Neural cell (in vitro differentiated cells): ENCODE data around the gene F7.

Source experiments
- TAF1 ChIP-seq: IDR thresholded peaks from 2 replicates; pipeline ENCODE4 v1.6.1; 2012; ENCODE audit warnings: low read depth
- TF ChIP-seq, protein P1 (sequence below): fragments of 450-650 bp; IDR thresholded peaks from 2 replicates; pipeline ENCODE4 v1.5.1; 2014; ENCODE audit warnings: antibody characterized with exemption, mild to moderate bottlenecking, moderate library complexity; ENCODE audit not compliant: poor library complexity, severe bottlenecking

DNA sequence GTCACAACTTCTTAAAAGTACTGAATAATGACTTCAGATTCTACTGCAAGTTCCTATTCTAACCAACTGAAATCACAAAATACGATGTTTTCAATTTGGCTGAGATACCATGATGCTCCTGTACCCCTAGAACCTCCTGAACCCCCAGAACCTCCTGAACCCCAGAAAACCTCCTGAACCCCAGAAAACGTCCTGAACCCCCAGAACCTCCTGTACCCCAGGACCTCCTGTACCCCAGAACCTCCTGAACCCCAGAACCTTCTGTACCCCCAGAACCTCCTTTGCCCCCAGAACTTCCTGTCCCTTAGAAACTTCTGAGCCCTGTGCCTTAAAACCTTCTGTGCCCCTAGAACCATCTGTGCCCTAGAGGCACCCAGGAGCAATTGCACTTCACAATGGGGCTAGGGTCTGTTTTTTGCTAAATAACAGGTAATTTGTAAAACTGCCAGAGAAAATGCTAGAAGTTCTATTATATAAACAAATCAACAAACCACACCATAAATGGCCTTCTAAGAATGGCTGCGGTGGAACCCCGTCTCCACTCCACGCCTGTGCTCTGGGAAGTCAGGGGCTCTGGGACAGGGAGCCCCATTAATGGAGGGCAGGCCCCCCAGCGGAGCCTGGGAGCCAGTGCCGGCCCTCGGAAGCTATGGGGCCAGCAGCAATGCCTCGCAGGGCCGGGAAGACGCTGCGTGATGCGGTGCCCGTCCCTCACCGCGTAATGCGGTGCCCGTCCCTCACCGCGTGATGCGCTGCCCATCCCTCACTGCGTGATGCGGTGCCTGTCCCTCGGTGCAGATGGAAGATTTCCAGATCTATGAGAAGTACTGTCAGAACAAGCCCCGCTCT, 21.3 kb upstream of the F7 start:
- TF ChIP-seq, protein P1, sequence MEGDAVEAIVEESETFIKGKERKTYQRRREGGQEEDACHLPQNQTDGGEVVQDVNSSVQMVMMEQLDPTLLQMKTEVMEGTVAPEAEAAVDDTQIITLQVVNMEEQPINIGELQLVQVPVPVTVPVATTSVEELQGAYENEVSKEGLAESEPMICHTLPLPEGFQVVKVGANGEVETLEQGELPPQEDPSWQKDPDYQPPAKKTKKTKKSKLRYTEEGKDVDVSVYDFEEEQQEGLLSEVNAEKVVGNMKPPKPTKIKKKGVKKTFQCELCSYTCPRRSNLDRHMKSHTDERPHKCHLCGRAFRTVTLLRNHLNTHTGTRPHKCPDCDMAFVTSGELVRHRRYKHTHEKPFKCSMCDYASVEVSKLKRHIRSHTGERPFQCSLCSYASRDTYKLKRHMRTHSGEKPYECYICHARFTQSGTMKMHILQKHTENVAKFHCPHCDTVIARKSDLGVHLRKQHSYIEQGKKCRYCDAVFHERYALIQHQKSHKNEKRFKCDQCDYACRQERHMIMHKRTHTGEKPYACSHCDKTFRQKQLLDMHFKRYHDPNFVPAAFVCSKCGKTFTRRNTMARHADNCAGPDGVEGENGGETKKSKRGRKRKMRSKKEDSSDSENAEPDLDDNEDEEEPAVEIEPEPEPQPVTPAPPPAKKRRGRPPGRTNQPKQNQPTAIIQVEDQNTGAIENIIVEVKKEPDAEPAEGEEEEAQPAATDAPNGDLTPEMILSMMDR, result no peak
- no peak for TF ChIP-seq TAF1
